Muscle of arm (tissue), 14 donors: ENCODE results near the gene XRCC6. TPM values are rescaled to one million over a fixed set of nuclear protein-coding genes. Genes with fewer than 3 reads are reported as not detected.
"Not testable (repeated sequence)": the region's sequence is repeated elsewhere in the genome, so short reads cannot be mapped to it uniquely, and the experiment has no call there.

Experiments
- DNase-seq: peaks from one replicate; pipeline ENCODE4 v3.0.0-alpha.2; 2013
- long read RNA-seq, 11 donors: transcript quantifications; one replicate each; lab custom pipeline, GENCODE V29; 2026
- polyA plus RNA-seq, 12 donors: library from polyadenylated mRNA; unstranded; fragments of 120-200 nt; gene quantifications; one replicate each; pipeline ENCODE4 v1.2.1, GENCODE V29; 2013; ENCODE audit not compliant: insufficient read length in 12 of 12

Gene XRCC6
- polyA plus RNA-seq: 100 to 1,000 TPM in 11 of 12 donors, not detected in 1; 205 to 311 (median 221) TPM
- long read RNA-seq, donor 1, transcript XRCC6-202 (13 exons, 2,296 nt): major isoform, 38 of 404 reads
- long read RNA-seq, donor 1, transcript XRCC6-201 (12 exons, 2,709 nt): minor isoform, 6 of 404 reads
- long read RNA-seq, donor 1, partial matches to known transcripts: 74 of 404 reads
- long read RNA-seq, donor 1, other reads (novel, unspliced or antisense): 283 of 404 reads
- long read RNA-seq, donor 2, transcript XRCC6-202 (13 exons, 2,296 nt): major isoform, 83 of 135 reads
- long read RNA-seq, donor 2, transcript XRCC6-201 (12 exons, 2,709 nt): minor isoform, 10 of 135 reads
- long read RNA-seq, donor 2, partial matches to known transcripts: 32 of 135 reads
- long read RNA-seq, donor 2, other reads (novel, unspliced or antisense): 8 of 135 reads
- long read RNA-seq, donor 3, transcript XRCC6-201 (12 exons, 2,709 nt): minor isoform, 5 of 43 reads
- long read RNA-seq, donor 3, transcript XRCC6-202 (13 exons, 2,296 nt): major isoform, 30 of 43 reads
- long read RNA-seq, donor 3, partial matches to known transcripts: 7 of 43 reads
- long read RNA-seq, donor 3, other reads (novel, unspliced or antisense): 0 of 43 reads
- long read RNA-seq, donor 4, transcript XRCC6-202 (13 exons, 2,296 nt): major isoform, 26 of 112 reads
- long read RNA-seq, donor 4, partial matches to known transcripts: 25 of 112 reads
- long read RNA-seq, donor 4, other reads (novel, unspliced or antisense): 58 of 112 reads
- long read RNA-seq, donor 5, transcript XRCC6-202 (13 exons, 2,296 nt): major isoform, 76 of 152 reads
- long read RNA-seq, donor 5, transcript XRCC6-201 (12 exons, 2,709 nt): minor isoform, 22 of 152 reads
- long read RNA-seq, donor 5, partial matches to known transcripts: 36 of 152 reads
- long read RNA-seq, donor 5, other reads (novel, unspliced or antisense): 17 of 152 reads
- long read RNA-seq, donor 6, transcript XRCC6-202 (13 exons, 2,296 nt): major isoform, 35 of 60 reads
- long read RNA-seq, donor 6, partial matches to known transcripts: 20 of 60 reads
- long read RNA-seq, donor 6, other reads (novel, unspliced or antisense): 0 of 60 reads
- long read RNA-seq, donor 7, transcript XRCC6-201 (12 exons, 2,709 nt): minor isoform, 5 of 29 reads
- long read RNA-seq, donor 7, transcript XRCC6-202 (13 exons, 2,296 nt): major isoform, 23 of 29 reads
- long read RNA-seq, donor 7, partial matches to known transcripts: 0 of 29 reads
- long read RNA-seq, donor 7, other reads (novel, unspliced or antisense): 0 of 29 reads
- long read RNA-seq, donor 8, transcript XRCC6-201 (12 exons, 2,709 nt): minor isoform, 10 of 146 reads
- long read RNA-seq, donor 8, transcript XRCC6-202 (13 exons, 2,296 nt): major isoform, 79 of 146 reads
- long read RNA-seq, donor 8, partial matches to known transcripts: 46 of 146 reads
- long read RNA-seq, donor 8, other reads (novel, unspliced or antisense): 10 of 146 reads
- long read RNA-seq, donor 9, transcript XRCC6-202 (13 exons, 2,296 nt): major isoform, 21 of 55 reads
- long read RNA-seq, donor 9, partial matches to known transcripts: 31 of 55 reads
- long read RNA-seq, donor 9, other reads (novel, unspliced or antisense): 0 of 55 reads
- long read RNA-seq, donor 10, transcript XRCC6-202 (13 exons, 2,296 nt): major isoform, 49 of 83 reads
- long read RNA-seq, donor 10, transcript XRCC6-201 (12 exons, 2,709 nt): minor isoform, 8 of 83 reads
- long read RNA-seq, donor 10, partial matches to known transcripts: 24 of 83 reads
- long read RNA-seq, donor 10, other reads (novel, unspliced or antisense): 0 of 83 reads
- long read RNA-seq, donor 11, transcript XRCC6-201 (12 exons, 2,709 nt): minor isoform, 10 of 104 reads
- long read RNA-seq, donor 11, transcript XRCC6-202 (13 exons, 2,296 nt): major isoform, 70 of 104 reads
- long read RNA-seq, donor 11, partial matches to known transcripts: 23 of 104 reads
- long read RNA-seq, donor 11, other reads (novel, unspliced or antisense): 0 of 104 reads

- peak; percentile 100 for DNase-seq
Measured at GRCh38 chr22:41621099-41621910, at the start of gene XRCC6. Gene XRCC6, plus strand, starts transcription at chr22:41621295. Its CDS starts 710 bp downstream, at chr22:41622005.

DNA sequence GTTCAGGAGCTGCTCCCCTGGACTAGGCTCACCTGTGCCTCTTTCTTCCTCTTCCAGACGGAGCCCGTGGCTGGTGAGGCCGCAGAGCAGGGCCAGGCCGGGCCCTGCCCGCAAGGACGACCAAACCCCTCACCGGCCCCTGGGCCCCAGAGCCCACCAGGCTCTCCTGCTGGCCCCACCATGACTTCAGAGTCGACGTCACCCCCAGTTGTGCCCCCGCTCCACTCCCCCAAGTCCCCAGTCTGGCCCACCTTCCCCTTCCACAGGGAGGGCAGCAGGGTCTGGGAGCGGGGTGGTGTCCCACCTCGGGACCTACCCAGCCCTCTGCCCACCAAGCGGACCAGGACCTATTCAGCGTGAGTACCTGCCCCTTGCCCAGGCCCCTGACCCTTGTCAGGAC, 49.3 kb upstream of the XRCC6 start:
- DNase-seq: no peak

DNA sequence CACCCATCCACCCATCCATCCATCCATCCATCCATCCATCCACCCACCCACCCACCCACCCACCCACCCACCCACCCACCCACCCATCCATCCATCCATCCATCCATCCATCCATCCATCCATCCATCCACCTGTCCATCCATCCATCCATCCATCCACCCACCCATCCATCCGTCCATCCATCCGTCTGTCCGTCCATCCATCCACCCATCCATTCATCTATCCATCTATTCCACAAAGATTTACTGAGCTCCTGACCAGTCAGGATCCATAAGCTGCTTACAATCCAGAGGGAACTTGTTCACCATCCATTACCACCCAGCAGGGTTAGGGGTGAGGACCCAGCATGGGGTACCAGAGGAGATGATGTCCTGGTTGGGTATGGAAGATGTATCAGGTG, 48.8 kb upstream of the XRCC6 start:
- not testable (repeated sequence) for DNase-seq

DNA sequence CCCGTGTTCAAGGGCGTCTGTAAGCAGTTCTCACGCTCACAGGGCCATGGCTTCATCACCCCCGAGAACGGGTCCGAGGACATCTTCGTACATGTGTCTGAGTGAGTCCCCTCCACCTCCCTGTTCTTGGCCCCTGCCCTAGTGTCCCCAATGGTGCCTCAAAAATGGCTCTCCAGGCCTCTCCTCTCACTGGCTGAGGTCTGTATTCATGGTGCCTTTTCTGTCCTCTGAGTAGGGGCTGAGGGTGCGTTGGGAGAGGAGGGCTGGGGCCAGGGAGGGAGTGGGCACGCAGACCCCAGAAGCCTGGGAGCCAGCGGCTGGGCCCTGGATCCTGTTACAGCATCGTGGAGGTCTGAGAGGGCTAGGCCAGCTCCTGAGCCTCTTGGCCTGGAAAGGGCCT, 47.4 kb upstream of the XRCC6 start:
- no peak for DNase-seq

DNA sequence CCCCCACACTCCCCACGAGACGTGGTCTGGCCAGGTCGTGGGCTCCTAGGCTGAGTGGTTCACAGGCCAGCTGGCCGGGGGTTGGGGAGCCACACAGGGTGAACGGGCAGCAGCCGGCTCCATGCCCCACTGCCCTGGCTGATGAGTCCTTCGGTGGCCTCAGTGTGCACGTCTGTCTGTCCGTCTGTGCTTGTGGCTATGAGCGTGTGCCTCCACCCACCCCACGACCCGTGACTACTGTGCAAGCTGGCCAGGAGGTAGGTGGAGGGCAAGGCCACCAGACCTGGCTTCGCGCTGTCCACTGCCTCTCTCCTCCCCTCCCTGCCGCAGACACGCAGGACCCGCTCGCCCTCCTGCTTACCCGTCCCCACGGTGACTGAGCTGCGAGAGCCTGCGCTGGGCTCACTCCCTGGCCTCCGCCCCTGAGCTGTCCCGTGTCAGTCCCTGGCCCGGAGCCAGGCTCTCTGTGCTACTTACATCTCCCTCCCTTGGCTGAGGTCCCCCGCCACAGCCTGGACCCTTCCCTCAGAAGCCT, 46.2 kb upstream of the XRCC6 start:
- peak; percentile 64 for DNase-seq

GRCh38 chr22:41575533-41575932, 45.6 kb upstream of the XRCC6 start:
- DNase-seq: no peak

DNA sequence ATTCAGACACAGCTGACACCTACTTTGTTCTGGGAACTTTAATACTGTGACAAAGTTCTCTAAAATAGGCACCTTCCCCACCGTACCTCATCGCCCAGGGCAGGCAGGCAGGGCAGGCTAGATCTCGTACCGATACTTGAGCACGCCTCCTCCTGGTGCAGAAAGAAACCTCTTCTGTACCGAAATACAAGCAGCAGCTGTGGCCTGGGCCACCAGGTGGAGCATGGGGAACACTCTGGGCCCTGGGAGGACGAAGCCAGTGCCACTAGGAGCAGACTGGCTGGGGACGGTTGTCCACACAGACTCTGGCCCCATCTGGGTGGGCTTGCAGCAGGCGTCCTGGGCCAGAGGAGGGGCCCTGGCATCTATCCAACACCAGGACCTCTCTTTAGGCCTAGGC, 44.2 kb upstream of the XRCC6 start:
- no peak for DNase-seq

DNA sequence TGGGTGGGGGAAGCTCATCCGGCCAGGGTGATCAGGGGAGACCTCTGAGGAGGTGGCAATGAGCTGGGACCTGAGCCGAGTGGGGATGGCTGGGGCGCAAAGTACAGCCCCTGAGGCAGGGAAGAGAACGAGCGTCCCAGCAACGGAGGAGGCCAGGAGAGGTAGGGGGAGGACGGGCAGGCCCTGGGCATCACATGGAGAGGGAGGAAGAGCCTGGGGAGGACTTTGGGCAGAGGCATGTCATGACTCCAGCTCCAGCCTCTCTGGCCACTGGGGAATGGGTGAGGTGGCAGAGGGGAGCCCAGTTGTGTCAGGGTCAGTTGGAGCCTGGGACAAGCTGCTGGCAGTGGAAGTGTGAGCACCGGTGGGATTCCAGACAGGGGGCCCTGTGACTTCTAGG, 43.0 kb upstream of the XRCC6 start:
- no peak for DNase-seq

GRCh38 chr22:41578818-41579217, 42.3 kb upstream of the XRCC6 start:
- DNase-seq: no peak

- DNase-seq: no peak
Measured at GRCh38 chr22:41579297-41579996, 41.6 kb upstream of the XRCC6 start.

DNA sequence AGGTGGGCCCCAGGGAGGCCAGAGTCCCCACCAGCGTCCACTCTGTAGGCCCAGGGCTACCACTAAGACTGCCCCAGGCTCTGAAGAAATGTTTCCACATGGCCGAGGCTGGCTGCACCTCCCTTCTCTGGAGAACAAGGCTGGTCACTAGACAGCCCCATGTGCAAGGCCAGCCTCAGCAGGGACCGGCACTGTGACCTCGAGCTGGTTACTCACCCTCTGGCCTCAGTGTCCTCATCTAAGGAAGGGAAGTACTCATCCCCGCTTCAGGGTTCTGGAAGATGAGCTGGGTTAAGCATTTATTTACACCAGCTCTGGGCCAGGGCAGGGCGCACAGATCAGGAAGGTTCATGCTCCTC, 41.1 kb upstream of the XRCC6 start:
- DNase-seq: no peak

- no peak for DNase-seq
Measured at GRCh38 chr22:41582694-41583093, 38.4 kb upstream of the XRCC6 start.

GRCh38 chr22:41584881-41585280, 36.2 kb upstream of the XRCC6 start:
- no peak for DNase-seq

DNA sequence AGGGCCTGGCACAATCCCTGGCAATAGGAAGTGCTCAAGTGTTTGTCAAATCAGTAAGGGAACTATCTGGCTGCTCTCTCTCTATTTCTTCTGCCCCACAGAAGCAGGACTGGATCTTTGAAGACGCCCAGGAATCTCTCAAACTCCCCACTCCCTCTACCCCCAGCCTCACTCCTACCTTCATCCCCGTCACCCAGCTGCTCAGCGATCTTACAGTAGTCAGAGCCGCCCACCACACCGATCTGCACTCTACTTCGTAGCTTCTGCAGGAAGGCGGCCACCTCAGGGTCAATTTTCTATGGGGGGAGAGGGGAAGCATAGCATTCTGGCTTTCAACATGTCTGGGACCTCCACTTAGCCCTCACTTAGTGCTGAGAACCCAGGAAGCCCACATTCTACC, 35.2 kb upstream of the XRCC6 start:
- no peak for DNase-seq

DNA sequence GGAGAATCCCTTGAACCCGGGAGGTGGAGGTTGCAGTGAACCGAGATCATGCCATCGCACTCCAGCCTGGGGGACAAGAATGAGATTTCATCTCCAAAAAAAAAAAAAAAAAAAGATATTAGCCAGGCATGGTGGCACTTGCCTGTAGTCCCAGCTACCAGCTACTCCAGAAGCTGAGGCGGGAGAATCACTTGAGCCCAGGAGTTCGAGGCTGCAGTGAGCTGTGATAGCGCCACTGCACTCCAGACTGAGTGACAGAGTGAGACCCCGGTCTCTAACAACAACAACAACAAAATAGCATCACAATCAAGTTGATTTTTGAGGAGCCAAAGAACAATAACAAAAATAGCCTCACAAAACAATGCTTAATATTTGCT, 33.8 kb upstream of the XRCC6 start:
- no peak for DNase-seq

DNA sequence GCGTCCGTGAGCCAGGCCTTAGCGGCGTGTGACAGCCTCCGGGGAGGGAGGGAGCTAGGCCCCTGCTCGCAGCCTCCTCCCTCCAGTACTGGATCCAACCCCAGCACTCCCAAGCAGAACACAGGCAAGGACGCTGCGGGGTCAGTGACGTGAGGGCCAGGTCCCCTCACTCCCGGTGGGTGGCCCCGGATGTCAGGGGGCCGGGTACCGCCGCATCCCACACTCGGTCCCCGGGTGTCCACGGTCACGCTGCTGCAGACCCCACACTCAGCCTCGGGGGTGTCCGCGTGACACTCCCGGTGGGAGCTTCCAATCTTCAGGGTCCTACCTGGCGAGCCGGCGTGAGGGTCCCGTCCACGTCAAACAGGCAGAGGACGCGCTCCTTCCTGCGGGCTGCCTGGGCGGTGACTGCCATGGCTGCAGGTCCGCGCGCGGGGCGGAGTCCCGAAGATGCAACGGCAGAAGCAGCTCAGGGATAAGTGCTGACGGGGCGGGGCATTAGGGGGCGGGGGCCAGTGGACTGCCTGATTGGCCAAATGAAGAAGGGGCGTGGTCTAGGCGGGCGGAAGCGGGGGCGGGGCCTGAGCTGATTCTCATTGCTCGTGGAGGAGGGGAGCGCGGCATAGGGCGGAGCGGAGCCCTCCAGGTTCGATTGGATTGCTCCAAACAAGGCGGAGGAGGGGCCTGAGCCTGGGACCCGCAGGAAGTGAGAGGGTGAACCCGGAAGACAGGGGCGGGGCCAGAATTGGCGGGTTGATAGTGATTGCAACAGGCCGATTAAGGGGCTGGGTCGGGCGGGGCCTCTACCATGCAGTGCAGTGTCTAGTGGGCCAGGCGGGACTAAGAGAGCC, 31.5 kb upstream of the XRCC6 start, which contains the start of gene PMM1:
Gene PMM1 (minus strand): TSS at position 450 of the 851 bp plus-strand sequence. CDS start 35 bp downstream, at position 415.
- DNase-seq: peak; percentile 100

DNA sequence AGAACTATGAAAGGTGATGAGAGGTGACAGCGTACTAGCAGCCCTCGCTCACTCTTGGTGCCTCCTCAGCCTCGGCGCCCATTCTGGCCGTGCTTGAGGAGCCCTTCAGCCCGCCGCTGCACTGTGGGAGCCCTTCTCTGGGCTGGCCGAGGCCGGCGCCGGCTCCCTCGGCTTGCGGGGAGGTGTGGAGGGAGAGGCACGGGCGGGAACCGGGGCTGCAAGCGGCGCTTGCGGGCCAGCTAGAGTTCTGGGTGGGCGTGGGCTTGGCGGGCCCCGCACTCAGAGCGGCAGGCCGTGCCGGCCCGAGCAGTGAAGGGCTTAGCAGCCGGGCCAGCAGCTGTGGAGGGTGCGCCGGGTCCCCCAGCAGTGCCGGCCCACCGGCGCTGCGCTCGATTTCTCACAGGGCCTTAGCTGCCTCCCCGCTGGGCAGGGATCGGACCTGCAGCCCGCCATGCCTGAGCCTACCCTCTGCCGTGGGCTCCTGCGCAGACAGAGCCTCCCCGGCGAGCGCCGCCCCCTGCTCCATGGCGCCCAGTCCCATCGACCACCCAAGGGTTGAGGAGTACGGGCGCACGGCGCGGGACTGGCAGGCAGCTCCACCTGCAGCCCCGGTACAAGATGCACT, 27.6 kb upstream of the XRCC6 start:
- DNase-seq: not testable (repeated sequence)
